GM18867 (cell line): Measurements from ENCODE around the gene ANKAR.
"Not testable (repeated sequence)": the region's sequence is repeated elsewhere in the genome, so short reads cannot be mapped to it uniquely, and the experiment has no call there.

Source experiments
- ATAC-seq: cut with Tn5 transposase; IDR thresholded peaks from one replicate; pipeline ENCODE4 v1.9.1; 2021; ENCODE audit warnings: mild to moderate bottlenecking, moderate library complexity; ENCODE audit not compliant: unreplicated experiment

Gene ANKAR, protein sequence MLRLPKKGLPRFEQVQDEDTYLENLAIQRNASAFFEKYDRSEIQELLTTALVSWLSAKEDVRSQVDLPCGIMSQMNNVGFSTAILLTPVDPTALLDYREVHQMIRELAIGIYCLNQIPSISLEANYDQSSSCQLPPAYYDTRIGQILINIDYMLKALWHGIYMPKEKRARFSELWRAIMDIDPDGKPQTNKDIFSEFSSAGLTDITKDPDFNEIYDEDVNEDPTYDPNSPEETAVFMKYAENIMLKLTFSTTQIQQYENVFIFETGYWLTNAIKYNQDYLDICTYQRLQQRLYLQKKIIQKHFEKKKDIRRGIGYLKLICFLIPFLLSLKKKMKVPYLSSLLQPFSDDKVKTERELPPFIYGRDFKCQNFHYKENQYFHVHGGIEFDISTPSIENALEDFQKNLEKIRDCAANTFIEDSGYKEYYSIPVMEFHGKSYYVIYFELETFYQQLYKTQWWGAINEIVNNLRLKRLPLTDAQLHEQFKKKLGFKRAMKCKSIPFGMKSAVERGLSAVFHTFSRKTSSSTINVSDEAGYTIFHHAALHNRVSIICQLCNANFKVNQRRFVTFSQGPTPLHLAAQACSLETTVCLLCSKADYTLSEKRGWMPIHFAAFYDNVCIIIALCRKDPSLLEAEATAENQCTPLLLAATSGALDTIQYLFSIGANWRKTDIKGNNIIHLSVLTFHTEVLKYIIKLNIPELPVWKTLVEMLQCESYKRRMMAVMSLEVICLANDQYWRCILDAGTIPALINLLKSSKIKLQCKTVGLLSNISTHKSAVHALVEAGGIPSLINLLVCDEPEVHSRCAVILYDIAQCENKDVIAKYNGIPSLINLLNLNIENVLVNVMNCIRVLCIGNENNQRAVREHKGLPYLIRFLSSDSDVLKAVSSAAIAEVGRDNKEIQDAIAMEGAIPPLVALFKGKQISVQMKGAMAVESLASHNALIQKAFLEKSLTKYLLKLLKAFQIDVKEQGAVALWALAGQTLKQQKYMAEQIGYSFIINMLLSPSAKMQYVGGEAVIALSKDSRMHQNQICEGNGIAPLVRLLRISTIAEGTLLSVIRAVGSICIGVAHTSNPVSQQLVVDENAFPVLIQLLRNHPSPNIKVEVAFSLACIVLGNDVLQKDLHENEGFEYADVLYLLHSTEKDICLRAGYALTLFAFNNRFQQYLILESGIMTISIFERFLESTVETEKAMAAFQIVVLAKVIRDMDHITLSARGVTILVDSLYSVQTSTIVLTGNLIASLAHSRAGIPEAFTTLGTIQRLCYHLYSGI (N-terminal part only)

DNA sequence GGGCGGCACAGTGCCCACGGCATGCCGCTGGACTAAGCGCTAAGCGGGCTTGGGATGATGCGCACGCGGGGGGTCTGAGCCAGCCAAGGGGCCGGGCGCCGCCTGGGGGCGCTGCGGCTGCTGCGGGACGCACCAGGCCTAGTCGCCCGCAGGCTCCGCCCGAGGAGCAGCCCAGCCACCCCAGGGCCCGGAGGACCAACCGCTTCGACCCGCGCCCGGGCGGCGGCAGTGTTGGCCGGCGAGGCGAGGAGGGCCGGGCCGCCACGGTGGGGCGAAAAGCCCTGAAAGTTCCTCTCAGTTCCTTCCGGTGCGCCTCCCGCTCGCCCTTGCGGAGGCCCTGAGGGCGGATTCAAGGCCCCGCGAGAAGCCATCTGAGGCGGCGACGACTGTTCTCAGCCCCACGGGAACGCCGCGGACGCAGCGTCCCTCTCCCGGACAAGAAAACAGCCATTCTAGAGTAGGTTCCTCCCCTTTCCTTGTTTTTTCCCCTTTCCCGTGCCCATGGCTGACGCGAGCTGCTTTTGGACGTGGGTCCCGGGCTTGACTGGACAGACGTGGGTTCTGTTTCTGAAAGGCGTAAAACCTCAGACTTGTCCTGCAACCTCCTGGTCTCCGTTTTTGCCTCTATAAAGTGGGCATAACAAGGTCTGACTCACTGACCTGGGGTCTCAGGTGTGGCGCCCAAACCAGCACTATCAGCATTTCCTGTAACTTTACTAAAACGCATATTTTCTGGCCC, at the start of gene ANKAR:
TSS of gene ANKAR (plus strand) at position 297 of the 739 bp plus-strand sequence. CDS start 1,821 bp downstream, outside the sequence.
- peak; percentile 97 for ATAC-seq

DNA sequence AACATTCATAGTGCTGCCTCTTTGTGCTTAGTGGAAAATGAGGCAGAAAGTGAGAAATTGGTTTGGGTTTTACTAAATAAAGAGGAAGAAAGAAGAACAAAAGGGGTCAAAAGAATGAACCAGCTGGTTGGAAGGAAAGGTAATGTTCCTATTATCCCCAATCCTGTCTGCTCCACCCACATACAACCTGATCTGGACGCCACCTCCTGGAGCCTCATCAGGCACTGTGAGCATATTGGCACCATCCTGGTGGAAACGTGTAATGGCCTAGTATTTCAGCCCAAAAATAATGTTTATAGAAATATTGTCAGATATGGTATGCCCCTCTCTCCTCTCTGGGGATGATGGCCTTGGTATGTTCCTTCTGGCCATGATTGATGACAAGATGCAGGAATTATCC, 48.8 kb upstream of the ANKAR start:
- ATAC-seq = no peak

- no peak for ATAC-seq
Measured at GRCh38 chr2:189627789-189628188, 46.7 kb upstream of the ANKAR start.

GRCh38 chr2:189628817-189629530, 45.5 kb upstream of the ANKAR start:
- ATAC-seq = no peak

GRCh38 chr2:189629531-189630453, 44.7 kb upstream of the ANKAR start:
- ATAC-seq = no peak

GRCh38 chr2:189631849-189632248, 42.6 kb upstream of the ANKAR start:
- no peak for ATAC-seq

- no peak for ATAC-seq
Measured at GRCh38 chr2:189633392-189633811, 41.1 kb upstream of the ANKAR start.

GRCh38 chr2:189635353-189635752, 39.1 kb upstream of the ANKAR start:
- ATAC-seq = no peak

DNA sequence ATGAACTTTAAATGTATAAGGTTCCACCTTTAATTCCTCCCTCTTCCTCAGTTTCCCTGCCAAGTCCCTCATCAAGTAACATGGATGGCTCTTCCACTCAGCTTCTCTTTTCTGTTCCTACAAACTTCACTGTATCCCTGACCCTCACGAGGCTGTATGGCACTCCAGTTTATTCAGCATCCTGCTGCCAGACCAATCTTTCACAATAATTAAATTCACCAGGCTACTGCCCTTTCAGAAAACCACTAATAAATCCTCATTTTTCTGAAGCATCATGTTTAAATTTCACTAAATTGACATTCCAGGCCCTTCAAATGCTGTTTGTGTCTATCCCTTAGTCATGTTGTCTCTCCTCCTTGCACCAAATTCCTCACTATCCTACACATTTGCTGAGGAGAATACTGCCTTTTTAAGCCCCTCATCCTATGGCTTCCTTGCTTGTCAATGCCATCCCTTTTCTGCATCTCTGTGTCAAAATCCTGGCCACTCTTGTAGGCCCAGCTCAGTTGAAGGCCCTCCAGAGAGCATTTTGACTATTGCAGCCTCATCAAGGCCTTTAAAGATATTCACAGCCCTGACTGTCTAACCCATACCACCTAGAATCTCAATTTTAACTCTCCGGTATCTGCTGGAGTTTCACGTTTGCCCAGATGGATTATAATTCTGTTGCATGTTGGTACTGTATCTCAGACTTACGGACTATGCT, 36.0 kb upstream of the ANKAR start:
- ATAC-seq = no peak

GRCh38 chr2:189639007-189639609, 35.4 kb upstream of the ANKAR start:
- no peak for ATAC-seq

DNA sequence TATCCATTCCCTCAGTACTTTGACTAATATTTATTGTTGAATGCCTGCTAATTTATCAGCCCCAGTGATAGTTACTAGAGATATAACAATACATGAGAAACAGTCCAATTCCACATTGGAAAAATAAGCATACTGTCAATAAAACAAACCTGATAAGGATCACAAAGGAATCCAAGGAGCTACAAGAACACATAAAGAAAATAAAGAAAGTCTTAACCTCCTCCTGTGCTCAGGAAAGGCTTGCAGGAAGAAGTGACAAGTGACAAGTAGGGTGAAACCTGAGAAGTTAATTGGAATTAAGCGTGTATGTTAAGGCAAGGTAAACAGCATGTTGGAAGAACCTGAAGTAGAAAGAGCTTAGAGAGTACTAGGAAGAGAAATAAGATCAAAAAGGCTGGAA, 33.5 kb upstream of the ANKAR start:
- ATAC-seq = no peak

GRCh38 chr2:189641590-189641989, 32.9 kb upstream of the ANKAR start:
- ATAC-seq = no peak

GRCh38 chr2:189646521-189646920, 27.9 kb upstream of the ANKAR start:
- no peak for ATAC-seq

GRCh38 chr2:189648846-189649509, 25.5 kb upstream of the ANKAR start:
- ATAC-seq = no peak

GRCh38 chr2:189651284-189651683, 23.2 kb upstream of the ANKAR start:
- ATAC-seq = no peak

DNA sequence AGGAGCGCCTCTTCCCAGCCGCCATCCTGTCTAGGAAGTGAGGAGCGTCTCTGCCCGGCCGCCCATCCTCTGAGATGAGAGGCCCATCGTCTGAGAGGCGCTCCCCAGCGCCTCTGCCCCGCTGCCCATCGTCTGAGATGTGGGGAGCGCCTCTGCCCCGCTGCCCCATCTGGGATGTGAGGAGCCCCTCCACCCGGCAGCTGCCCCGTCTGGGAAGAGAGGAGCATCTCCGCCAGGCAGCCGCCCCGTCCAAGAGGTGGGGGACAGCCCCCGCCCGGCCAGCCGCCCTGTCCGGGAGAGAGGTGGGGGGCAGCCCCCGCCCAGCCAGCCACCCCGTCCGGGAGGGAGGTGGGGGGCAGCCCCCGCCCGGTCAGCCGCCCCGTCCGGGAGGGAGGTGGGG, 21.0 kb upstream of the ANKAR start:
- not testable (repeated sequence) for ATAC-seq

DNA sequence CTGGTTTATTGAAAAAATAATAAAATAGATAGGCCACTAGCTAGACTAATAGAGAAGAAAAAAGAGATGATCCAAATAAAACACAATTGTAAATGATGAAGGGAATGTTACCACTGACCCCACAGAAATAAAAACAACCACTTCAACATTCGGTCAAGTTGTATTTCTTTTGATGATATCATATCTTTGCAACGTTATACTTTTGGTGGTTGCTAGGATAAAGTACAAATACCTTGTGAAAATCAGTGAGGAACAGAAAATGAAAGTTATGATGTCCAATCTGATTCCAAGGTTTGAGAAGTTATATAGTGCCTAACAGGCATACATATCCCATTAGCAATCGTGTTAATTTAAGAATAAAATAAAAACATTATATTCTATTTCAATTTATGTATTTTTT, 19.8 kb upstream of the ANKAR start:
- no peak for ATAC-seq
